ENCODE results near the gene MAP3K3. TPM values are rescaled to one million over a fixed set of nuclear protein-coding genes. Genes with fewer than 3 reads are reported as not detected.
A peak's percentile ranks its signal among the peaks of the same experiment; 100 is the strongest.

The MAP3K3 gene
- total RNA-seq, 1 experiment from 2014 or later = 14.5 TPM

DNA sequence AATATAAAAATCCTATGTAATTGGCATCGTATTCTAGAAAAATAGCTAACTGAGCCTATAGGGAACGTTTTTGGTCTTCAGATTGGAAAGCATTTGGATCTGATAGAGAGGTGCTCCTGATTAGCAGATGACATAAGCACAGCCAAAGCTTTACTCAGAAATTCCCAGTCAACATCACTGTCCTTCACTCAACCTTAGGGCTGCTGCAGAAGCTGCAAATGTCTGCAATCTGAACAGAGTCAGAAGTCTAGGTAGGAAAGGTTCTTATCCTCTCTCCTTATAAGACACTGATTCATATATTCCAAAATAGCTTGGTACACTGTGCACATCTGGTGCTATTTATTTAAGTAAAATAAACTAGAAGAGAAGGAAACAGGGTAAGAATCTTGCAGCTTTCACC lies 100.2 kb downstream of the MAP3K3 start:
- in situ Hi-C loops (cut with HindIII; ENCODE audit: low pct_unique_long_range_greater_than_20kb, low sequenced_read_pairs) = no loop called here
- no peak for DNase-seq (ENCODE audit: low read depth)

DNA sequence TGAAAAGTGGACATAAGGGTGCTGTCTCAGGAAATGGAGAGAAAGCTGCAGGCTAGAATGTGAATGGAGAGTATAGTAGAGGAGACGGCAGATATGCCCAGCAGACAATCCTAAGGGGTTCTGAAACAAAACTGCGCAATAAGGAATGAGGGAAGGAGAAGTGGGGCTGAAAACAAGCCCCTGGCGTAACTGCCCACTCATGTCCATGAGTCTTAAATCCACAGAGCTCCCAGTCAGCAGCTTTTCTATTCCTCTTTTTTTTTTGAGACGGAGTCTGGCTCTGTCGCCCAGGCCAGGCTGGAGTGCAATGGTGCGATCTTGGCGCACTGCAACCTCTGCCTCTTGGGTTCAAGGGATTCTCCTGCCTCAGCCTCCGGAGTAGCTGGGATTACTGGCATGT lies 113.5 kb downstream of the MAP3K3 start:
- in situ Hi-C loops (cut with HindIII; ENCODE audit: low pct_unique_long_range_greater_than_20kb, low sequenced_read_pairs) = no loop called here
- DNase-seq (ENCODE audit: low read depth) = no peak

DNA sequence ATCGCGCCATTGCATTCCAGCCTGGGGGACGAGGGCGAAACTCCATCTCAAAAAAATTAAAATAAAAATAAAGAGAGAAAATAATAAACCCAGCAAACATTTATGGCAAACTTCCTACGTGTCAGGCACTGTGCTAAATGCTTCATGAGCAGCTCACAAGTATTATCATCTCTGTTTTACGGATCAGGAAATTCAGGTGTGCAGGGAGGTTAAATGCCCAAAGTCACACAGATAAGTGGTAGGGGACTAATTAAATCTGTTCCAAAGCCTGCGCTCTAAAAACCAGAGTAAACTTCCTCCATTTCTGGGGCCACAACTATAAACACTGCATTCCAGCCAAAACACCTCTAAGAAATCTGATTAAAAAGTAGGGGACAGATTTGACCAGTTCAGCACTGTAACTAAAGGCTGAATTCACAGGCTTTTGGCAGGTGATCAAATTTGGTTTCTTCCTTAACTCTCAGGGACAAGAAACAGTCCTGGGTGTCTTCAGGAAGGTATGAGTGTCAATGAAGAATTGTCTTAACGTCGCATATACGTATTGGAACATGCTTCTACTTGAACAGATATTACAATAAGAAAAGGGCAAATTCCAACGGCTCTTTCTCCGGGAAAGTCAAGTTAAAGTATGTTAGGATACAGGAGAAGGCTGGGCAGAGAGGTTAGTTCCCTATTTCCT lies 118.4 kb downstream of the MAP3K3 start:
- DNase-seq (ENCODE audit: low read depth) = no peak
- in situ Hi-C loops (cut with HindIII; ENCODE audit: low pct_unique_long_range_greater_than_20kb, low sequenced_read_pairs) = no loop called here

DNA sequence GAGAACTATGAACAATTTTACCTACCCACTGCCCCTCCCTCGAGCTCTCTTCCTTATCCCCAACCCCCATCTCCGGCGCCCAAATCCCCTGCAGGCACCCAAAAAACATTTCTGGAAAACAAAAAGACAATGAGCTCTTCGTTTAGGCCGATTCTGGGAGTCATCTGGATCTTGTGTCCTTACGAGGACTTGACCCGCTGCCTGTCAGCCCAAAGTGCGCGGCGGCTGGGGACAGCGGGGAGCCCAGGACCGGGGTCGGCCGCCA lies 118.9 kb downstream of the MAP3K3 start:
- DNase-seq (ENCODE audit: low read depth) = no peak
- in situ Hi-C loops (cut with HindIII; ENCODE audit: low pct_unique_long_range_greater_than_20kb, low sequenced_read_pairs) = no loop called here

DNA sequence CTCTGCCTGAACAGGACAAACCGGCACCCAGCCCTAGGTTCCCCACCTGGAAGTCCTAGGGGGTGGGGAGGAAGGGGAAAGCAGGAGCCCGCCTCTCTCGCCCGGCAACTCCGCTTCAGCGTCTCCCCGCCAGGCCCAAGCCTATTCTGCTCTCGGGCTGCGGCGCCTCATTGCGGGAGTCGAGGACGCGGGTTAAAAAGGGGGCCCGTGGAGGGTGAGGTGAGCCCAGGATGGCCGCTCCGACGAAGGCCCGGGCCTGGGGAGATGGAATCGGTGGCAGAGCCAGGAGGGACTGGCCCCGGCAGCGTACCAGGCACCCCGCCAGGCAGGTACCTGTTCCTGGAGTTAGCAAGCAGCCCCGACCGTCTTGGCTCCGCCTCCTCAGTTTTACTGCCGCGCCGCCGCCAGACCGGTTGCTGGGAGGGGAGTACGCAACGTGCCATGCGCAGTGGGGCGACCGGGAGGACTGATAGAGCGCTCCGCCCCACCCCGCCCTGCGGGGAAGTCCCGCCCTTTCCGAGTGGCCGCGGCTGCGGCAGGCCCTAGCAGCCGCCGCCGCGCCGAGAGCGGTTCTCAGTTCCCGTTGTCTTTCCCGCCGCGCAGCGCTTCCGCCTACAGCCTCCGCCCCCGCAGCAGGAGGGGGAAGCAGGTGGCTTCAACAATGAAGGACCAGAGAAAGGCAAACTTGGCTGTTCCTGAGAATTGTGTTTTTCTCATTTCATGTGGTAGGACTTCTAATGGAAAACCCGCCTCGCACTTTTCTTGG lies 119.4 kb downstream of the MAP3K3 start, which contains the start of gene STRADA:
Gene STRADA, minus strand, starts transcription at position 392 of the 766 bp plus-strand sequence. CDS start 13,430 bp downstream, outside the sequence.
- DNase-seq (ENCODE audit: low read depth) = peak; percentile 99
- in situ Hi-C loops (cut with HindIII; ENCODE audit: low pct_unique_long_range_greater_than_20kb, low sequenced_read_pairs) = no loop called here

Other genes with a start within 250 kb of the MAP3K3 start
- gene CYB561, start 176.1 kb upstream of the MAP3K3 start, total RNA-seq (2014; rRNA removed; shearing (Covaris generic); ENCODE audit: low replicate concordance) = 40.1 and 43.8 TPM in 2 replicates
- gene ACE, start 145.4 kb upstream of the MAP3K3 start, total RNA-seq (2014; rRNA removed; shearing (Covaris generic); ENCODE audit: low replicate concordance) = not detected in 2 replicates
- gene KCNH6, start 99.1 kb upstream of the MAP3K3 start, total RNA-seq (2014; rRNA removed; shearing (Covaris generic); ENCODE audit: low replicate concordance) = 0.09 TPM in 1 of 2 replicates, not detected in the other
- gene DCAF7, start 71.9 kb upstream of the MAP3K3 start, total RNA-seq (2014; rRNA removed; shearing (Covaris generic); ENCODE audit: low replicate concordance) = 9.8 and 14.8 TPM in 2 replicates
- gene TACO1, start 21.5 kb upstream of the MAP3K3 start, total RNA-seq (2014; rRNA removed; shearing (Covaris generic); ENCODE audit: low replicate concordance) = 43.0 and 55.4 TPM in 2 replicates
- gene LIMD2, start 77.7 kb downstream of the MAP3K3 start, total RNA-seq (2014; rRNA removed; shearing (Covaris generic); ENCODE audit: low replicate concordance) = 5.5 and 6.7 TPM in 2 replicates
- 14.7 and 17.5 TPM in 2 replicates for gene STRADA, start 119.4 kb downstream of the MAP3K3 start, total RNA-seq (2014; rRNA removed; shearing (Covaris generic); ENCODE audit: low replicate concordance)
- 35.5 and 37.9 TPM in 2 replicates for gene CCDC47, start 151.2 kb downstream of the MAP3K3 start, total RNA-seq (2014; rRNA removed; shearing (Covaris generic); ENCODE audit: low replicate concordance)
- gene DDX42, start 151.8 kb downstream of the MAP3K3 start, total RNA-seq (2014; rRNA removed; shearing (Covaris generic); ENCODE audit: low replicate concordance) = 18.5 and 23.7 TPM in 2 replicates
- gene PSMC5, start 205.0 kb downstream of the MAP3K3 start, total RNA-seq (2014; rRNA removed; shearing (Covaris generic); ENCODE audit: low replicate concordance) = 108 and 120 TPM in 2 replicates
- 49.4 and 83.9 TPM in 2 replicates for gene FTSJ3, start 205.2 kb downstream of the MAP3K3 start, total RNA-seq (2014; rRNA removed; shearing (Covaris generic); ENCODE audit: low replicate concordance)
- gene SMARCD2, start 220.3 kb downstream of the MAP3K3 start, total RNA-seq (2014; rRNA removed; shearing (Covaris generic); ENCODE audit: low replicate concordance) = 125 and 162 TPM in 2 replicates